DOHH2 (cell line): ENCODE measurements around the gene CORO2B.

Source experiments
- H3F3A ChIP-seq: fragments of 200-600 bp; sonication (generic), shearing (Covaris generic); 2 replicates; pipeline ENCODE4 v1.6.0; 2016; ENCODE audit warnings: antibody characterized with exemption, mild to moderate bottlenecking; ENCODE audit not compliant: control insufficient read depth, insufficient read depth
- H3K27ac ChIP-seq: fragments of 200-600 bp; sonication (generic); 2 replicates; pipeline ENCODE4 v1.5.1; 2014; ENCODE audit warnings: low read depth, mild to moderate bottlenecking, low read length, moderate library complexity
- H3K27me3 ChIP-seq: fragments of 200-600 bp; sonication (generic); 2 replicates; pipeline ENCODE4 v1.6.1; 2014; ENCODE audit warnings: mild to moderate bottlenecking, low read length, mixed read lengths; ENCODE audit not compliant: control insufficient read depth
- H3K36me3 ChIP-seq: fragments of 200-600 bp; sonication (generic); 2 replicates; pipeline ENCODE4 v1.6.1; 2014; ENCODE audit warnings: mild to moderate bottlenecking, low read length, moderate library complexity, mixed read lengths; ENCODE audit not compliant: control insufficient read depth
- H3K4me1 ChIP-seq: fragments of 200-600 bp; sonication (generic); 2 replicates; pipeline ENCODE4 v1.6.1; 2014; ENCODE audit warnings: mild to moderate bottlenecking, low read length, mixed read lengths; ENCODE audit not compliant: control insufficient read depth
- H3K4me2 ChIP-seq: fragments of 200-600 bp; sonication (generic); 2 replicates; pipeline ENCODE4 v1.6.0; 2014; ENCODE audit warnings: mild to moderate bottlenecking, low read length, moderate library complexity
- H3K4me3 ChIP-seq: fragments of 200-600 bp; sonication (generic); 2 replicates; pipeline ENCODE4 v1.5.1; 2014; ENCODE audit warnings: mild to moderate bottlenecking, low read length, mixed read lengths
- H3K79me2 ChIP-seq: fragments of 200-600 bp; sonication (generic); 2 replicates; pipeline ENCODE4 v1.6.1; 2014; ENCODE audit warnings: mild to moderate bottlenecking, low read length, mixed read lengths; ENCODE audit not compliant: control insufficient read depth
- H3K9me2 ChIP-seq: fragments of 200-600 bp; sonication (generic); replicated peaks from 2 replicates; pipeline ENCODE4 v1.6.1; 2014; ENCODE audit warnings: mild to moderate bottlenecking, low read length, mixed read lengths; ENCODE audit not compliant: control insufficient read depth
- H3K9me3 ChIP-seq: fragments of 200-600 bp; sonication (generic); 2 replicates; pipeline ENCODE4 v1.6.1; 2014; ENCODE audit warnings: antibody characterized with exemption, low read length, mixed read lengths; ENCODE audit not compliant: control insufficient read depth, insufficient read depth
- H4K20me1 ChIP-seq: fragments of 200-600 bp; sonication (generic); 2 replicates; pipeline ENCODE4 v1.6.0; 2014; ENCODE audit warnings: low read depth, mild to moderate bottlenecking, antibody characterized with exemption, low read length, moderate library complexity; ENCODE audit not compliant: control insufficient read depth, insufficient read depth
- CTCF ChIP-seq: fragments of 200-600 bp; sonication (generic); IDR thresholded peaks from one replicate; pipeline ENCODE4 v1.5.1; 2014; ENCODE audit warnings: antibody characterized with exemption, mild to moderate bottlenecking, low read depth, low read length; ENCODE audit not compliant: poor library complexity, severe bottlenecking
- EZH2phosphoT487 ChIP-seq: fragments of 200-600 bp; sonication (generic); IDR thresholded peaks from 2 replicates; pipeline ENCODE4 v1.6.1; 2017; ENCODE audit warnings: borderline replicate concordance, mild to moderate bottlenecking, antibody characterized with exemption, low read length, moderate library complexity, mixed read lengths

Gene CORO2B

DNA sequence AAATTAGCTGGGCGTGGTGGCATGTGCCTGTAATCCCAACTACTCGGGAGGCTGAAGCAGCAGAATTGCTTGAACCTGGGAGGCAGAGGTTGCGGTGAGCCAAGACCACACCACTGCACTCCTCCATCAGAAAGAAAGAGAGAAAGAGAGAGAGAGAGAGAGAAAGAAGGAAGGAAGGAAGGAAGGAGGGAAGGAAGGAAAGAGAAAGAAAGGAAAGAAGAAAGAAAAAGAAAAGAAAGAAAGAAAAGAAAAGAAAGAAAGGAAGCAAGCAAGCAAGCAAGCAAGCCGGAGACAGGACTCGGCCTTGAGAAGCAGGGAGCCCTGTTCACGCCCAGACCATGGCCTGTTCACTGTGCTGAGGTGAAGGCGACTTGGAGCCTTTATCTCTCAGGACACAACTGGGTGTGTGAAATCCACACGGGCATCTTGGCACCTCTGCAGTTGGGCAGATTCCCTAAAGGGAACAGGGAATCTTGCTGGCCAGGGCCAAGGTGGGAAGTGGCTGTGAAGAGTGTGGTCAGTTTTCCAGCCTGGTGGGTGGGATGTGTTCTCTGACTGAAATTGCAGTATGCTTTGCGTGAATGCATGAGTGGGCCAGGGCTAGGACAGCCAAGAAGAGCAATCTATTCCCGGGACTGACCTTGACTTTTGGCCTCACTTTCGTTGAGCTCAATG is 90.3 kb downstream of the CORO2B start:
- TF ChIP-seq EZH2phosphoT487 (no peak), CTCF (no peak)
- Histone ChIP-seq H3F3A (no peaks in the 10 kb centered on the region), H3K4me1 (peaks cover 16% of the 10 kb centered on the region), H4K20me1 (no peaks in the 10 kb centered on the region), H3K36me3 (no peaks in the 10 kb centered on the region), H3K27me3 (peaks cover 18% of the 10 kb centered on the region), H3K27ac (no peak overlapping the region), H3K4me3 (no peak overlapping the region), H3K4me2 (no peak overlapping the region), H3K9me3 (no peaks in the 10 kb centered on the region), H3K79me2 (no peaks in the 10 kb centered on the region), H3K9me2 (no peaks in the 10 kb centered on the region)

- H3K79me2 ChIP-seq = no peaks in the 10 kb centered on the region
- peaks cover 14% of the 10 kb centered on the region for H3K4me1 ChIP-seq
- no peaks in the 10 kb centered on the region for H3K9me2 ChIP-seq
- H4K20me1 ChIP-seq = no peaks in the 10 kb centered on the region
- H3K27ac ChIP-seq = no peak overlapping the region
- H3F3A ChIP-seq = 0 out of 2 replicates have a peak, but pooled peaks cover 3% of the 10 kb centered on the region
- no peak for TF ChIP-seq EZH2phosphoT487
- TF ChIP-seq CTCF = no peak
- no peaks in the 10 kb centered on the region for H3K36me3 ChIP-seq
- H3K9me3 ChIP-seq = no peaks in the 10 kb centered on the region
- H3K4me2 ChIP-seq = no peak overlapping the region
- H3K27me3 ChIP-seq = peaks cover 20% of the 10 kb centered on the region
- H3K4me3 ChIP-seq = no peak overlapping the region
Measured at GRCh38 chr15:68672251-68672650, 93.5 kb downstream of the CORO2B start.

DNA sequence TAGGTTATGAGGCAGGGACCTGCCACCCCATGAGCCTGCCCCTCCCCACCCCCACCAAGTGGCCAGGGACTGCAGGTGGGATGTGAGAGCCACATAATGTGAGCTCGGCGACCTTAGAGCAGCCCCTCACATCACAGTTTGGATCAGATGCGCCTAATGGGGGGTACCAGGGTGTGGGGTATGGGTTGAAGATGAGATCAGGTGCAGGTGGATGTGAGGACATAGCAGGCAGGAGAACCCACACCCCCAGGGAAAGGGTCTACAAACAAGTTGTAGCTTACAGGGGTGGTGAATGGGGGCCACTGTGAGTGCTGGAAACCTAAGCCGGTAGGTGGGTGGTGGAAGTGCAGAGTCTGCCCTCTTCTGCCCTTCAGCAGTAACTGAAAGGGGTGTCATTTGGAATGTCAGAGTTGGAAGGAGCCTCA is 94.0 kb downstream of the CORO2B start:
- H3K4me3 ChIP-seq = no peak overlapping the region
- 0 out of 2 replicates have a peak, but pooled peaks cover 3% of the 10 kb centered on the region for H3F3A ChIP-seq
- H3K9me2 ChIP-seq = no peaks in the 10 kb centered on the region
- H3K79me2 ChIP-seq = no peaks in the 10 kb centered on the region
- no peak overlapping the region for H3K4me2 ChIP-seq
- H3K9me3 ChIP-seq = no peaks in the 10 kb centered on the region
- no peak overlapping the region for H3K27ac ChIP-seq
- H3K27me3 ChIP-seq = peaks cover 20% of the 10 kb centered on the region
- TF ChIP-seq EZH2phosphoT487 (no peak), CTCF (peak; percentile 44)
- H3K4me1 ChIP-seq = peaks cover 14% of the 10 kb centered on the region
- H4K20me1 ChIP-seq = no peaks in the 10 kb centered on the region
- no peaks in the 10 kb centered on the region for H3K36me3 ChIP-seq
